ENCODE data around the gene MAGI2.

MAGI2 gene

GRCh38 chr7:77971726-77972125 is 1481.7 kb downstream of the MAGI2 start:
- DNase-seq = no peak

- no peak for DNase-seq
Observed at GRCh38 chr7:77967429-77967828, 1486.0 kb downstream of the MAGI2 start.
